ENCODE measurements around the gene ATP13A4. TPM values are rescaled to one million over a fixed set of nuclear protein-coding genes. Genes with fewer than 3 reads are reported as not detected.
"Not testable (repeated sequence)": the region's sequence is repeated elsewhere in the genome, so short reads cannot be mapped to it uniquely, and the experiment has no call there.

ATP13A4 gene
- total and polyA plus RNA-seq, 3 experiments from 2014 or later: 1.3 to 2.6 TPM; not detected in 1

DNA sequence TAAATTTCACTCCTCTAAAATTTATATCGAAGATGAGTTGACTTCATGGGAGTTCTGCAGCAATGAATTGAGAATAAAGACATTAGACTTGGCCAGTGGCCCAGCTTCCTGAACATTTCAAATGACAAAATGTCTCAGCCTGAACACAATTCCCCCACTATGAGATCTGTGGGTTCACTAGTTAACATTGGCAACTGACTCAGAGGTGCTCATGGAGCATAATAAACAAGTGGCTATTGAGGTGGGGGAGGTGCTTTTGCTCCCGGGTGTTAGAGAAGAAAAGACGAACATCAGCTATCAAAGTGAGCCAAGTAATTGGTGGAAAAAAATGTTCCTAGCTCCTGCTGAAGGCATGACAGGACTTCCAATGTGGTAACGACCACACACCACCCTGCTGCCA is 6.3 kb downstream of the ATP13A4 start:
- Histone ChIP-seq H3K27me3 (ENCODE audit: insufficient read depth, low read length, poor library complexity, severe bottlenecking) (no peaks in the 10 kb centered on the region), H3K4me3 (ENCODE audit: low read length) (no peak overlapping the region), H3K36me3 (ENCODE audit: insufficient read depth, low read length) (no peaks in the 10 kb centered on the region), H3K9me3 (ENCODE audit: low read length) (no peaks in the 10 kb centered on the region), H3K27ac (ENCODE audit: low read depth, low read length) (no peak overlapping the region), H3K4me1 (ENCODE audit: insufficient read depth, low read length) (no peaks in the 10 kb centered on the region)
- CTCF ChIA-PET: no interaction called here
- peaks cover 0 to 4% of the 10 kb centered on the region in 2 donors for H3K27me3 Mint-ChIP-seq
- no peaks in the 10 kb centered on the region for H3K4me1 Mint-ChIP-seq
- H3K4me3 Mint-ChIP-seq: no peak overlapping the region
- POLR2A ChIA-PET: no interaction called here
- H3K9me3 Mint-ChIP-seq: peaks cover 0 to 16% (median 9%) of the 10 kb centered on the region in 5 donors
- peaks cover 0 to 4% (median 1%) of the 10 kb centered on the region in 3 donors for H3K36me3 Mint-ChIP-seq
- no peak for DNase-seq
- peak overlapping the region in 1 of 8 donors; percentile 15 for H3K27ac Mint-ChIP-seq

DNA sequence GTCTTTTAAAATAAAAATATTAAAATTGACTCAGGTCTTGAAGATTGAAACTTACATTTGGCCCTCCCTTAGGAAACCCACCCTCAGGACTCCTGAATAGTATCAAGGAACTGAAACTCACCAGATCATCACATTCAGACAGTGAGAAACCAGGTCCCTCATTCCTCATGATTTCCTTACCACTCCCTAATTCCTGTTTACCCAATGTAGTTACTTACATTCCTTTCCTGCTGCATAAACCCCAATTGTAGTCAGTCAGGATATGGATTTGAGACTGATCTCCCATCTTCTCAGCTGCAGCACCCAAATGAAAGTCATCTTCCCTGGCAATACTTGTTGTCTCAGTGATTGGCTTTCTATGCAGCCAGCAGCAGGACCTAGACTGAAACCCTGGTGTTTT is 8.6 kb downstream of the ATP13A4 start:
- H3K27me3 Mint-ChIP-seq: peaks cover 0 to 3% of the 10 kb centered on the region in 2 donors
- peaks cover 0 to 4% (median 1%) of the 10 kb centered on the region in 3 donors for H3K36me3 Mint-ChIP-seq
- CTCF ChIA-PET: no interaction called here
- no peak overlapping the region for H3K27ac Mint-ChIP-seq
- Histone ChIP-seq H3K9me3 (ENCODE audit: low read length) (no peaks in the 10 kb centered on the region), H3K27me3 (ENCODE audit: insufficient read depth, low read length, poor library complexity, severe bottlenecking) (no peaks in the 10 kb centered on the region), H3K4me1 (ENCODE audit: insufficient read depth, low read length) (no peaks in the 10 kb centered on the region), H3K27ac (ENCODE audit: low read depth, low read length) (no peak overlapping the region), H3K4me3 (ENCODE audit: low read length) (no peak overlapping the region), H3K36me3 (ENCODE audit: insufficient read depth, low read length) (no peaks in the 10 kb centered on the region)
- POLR2A ChIA-PET: no interaction called here
- peaks cover 0 to 16% (median 9%) of the 10 kb centered on the region in 5 donors for H3K9me3 Mint-ChIP-seq
- no peak for DNase-seq
- no peak overlapping the region for H3K4me3 Mint-ChIP-seq
- no peaks in the 10 kb centered on the region for H3K4me1 Mint-ChIP-seq

DNA sequence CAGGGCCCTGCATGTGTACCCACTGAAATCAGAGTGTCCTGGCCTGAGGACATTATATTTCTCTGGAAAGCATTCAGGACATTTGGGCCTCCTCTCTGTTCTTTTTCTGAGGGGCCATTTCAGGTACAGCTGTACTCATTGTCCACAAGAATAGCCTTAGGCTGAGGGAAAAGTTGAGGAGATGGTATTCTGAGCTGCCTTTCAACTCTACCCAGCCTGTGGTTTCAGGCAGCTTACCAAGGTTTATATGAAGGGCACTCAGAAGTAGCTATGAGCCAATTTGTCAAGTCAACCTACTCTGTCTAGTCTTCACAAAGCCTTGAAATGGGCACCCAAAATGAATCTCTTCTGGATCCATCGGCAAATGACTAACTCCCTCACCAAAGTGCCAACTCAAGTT is 9.4 kb downstream of the ATP13A4 start:
- no peaks in the 10 kb centered on the region for H3K36me3 ChIP-seq (ENCODE audit: insufficient read depth, low read length)
- Mint-ChIP-seq H3K4me3 (no peak overlapping the region), H3K4me1 (no peaks in the 10 kb centered on the region), H3K27me3 (peaks cover 0 to 3% of the 10 kb centered on the region in 2 donors), H3K27ac (no peak overlapping the region), H3K36me3 (peaks cover 0 to 4% (median 1%) of the 10 kb centered on the region in 3 donors), H3K9me3 (peaks cover 0 to 16% (median 9%) of the 10 kb centered on the region in 5 donors)
- H3K4me3 ChIP-seq (ENCODE audit: low read length): no peak overlapping the region
- DNase-seq: no peak
- POLR2A ChIA-PET: no interaction called here
- H3K27me3 ChIP-seq (ENCODE audit: insufficient read depth, low read length, poor library complexity, severe bottlenecking): no peaks in the 10 kb centered on the region
- no peaks in the 10 kb centered on the region for H3K4me1 ChIP-seq (ENCODE audit: insufficient read depth, low read length)
- CTCF ChIA-PET: no interaction called here
- H3K9me3 ChIP-seq (ENCODE audit: low read length): no peaks in the 10 kb centered on the region
- no peak overlapping the region for H3K27ac ChIP-seq (ENCODE audit: low read depth, low read length)

- H3K4me1 Mint-ChIP-seq: no peaks in the 10 kb centered on the region
- no peak overlapping the region for H3K4me3 Mint-ChIP-seq
- Histone ChIP-seq H3K36me3 (ENCODE audit: insufficient read depth, low read length) (no peaks in the 10 kb centered on the region), H3K27me3 (ENCODE audit: insufficient read depth, low read length, poor library complexity, severe bottlenecking) (no peaks in the 10 kb centered on the region), H3K9me3 (ENCODE audit: low read length) (no peaks in the 10 kb centered on the region), H3K4me3 (ENCODE audit: low read length) (no peak overlapping the region), H3K4me1 (ENCODE audit: insufficient read depth, low read length) (no peaks in the 10 kb centered on the region), H3K27ac (ENCODE audit: low read depth, low read length) (no peak overlapping the region)
- peaks cover 0 to 16% (median 9%) of the 10 kb centered on the region in 5 donors for H3K9me3 Mint-ChIP-seq
- POLR2A ChIA-PET: no interaction called here
- H3K27me3 Mint-ChIP-seq: peaks cover 0 to 3% of the 10 kb centered on the region in 2 donors
- peaks cover 0 to 2% (median 1%) of the 10 kb centered on the region in 3 donors for H3K36me3 Mint-ChIP-seq
- no peak for DNase-seq
- CTCF ChIA-PET: no interaction called here
- no peak overlapping the region for H3K27ac Mint-ChIP-seq
Measured at GRCh38 chr3:193544289-193544688, 10.4 kb downstream of the ATP13A4 start.

DNA sequence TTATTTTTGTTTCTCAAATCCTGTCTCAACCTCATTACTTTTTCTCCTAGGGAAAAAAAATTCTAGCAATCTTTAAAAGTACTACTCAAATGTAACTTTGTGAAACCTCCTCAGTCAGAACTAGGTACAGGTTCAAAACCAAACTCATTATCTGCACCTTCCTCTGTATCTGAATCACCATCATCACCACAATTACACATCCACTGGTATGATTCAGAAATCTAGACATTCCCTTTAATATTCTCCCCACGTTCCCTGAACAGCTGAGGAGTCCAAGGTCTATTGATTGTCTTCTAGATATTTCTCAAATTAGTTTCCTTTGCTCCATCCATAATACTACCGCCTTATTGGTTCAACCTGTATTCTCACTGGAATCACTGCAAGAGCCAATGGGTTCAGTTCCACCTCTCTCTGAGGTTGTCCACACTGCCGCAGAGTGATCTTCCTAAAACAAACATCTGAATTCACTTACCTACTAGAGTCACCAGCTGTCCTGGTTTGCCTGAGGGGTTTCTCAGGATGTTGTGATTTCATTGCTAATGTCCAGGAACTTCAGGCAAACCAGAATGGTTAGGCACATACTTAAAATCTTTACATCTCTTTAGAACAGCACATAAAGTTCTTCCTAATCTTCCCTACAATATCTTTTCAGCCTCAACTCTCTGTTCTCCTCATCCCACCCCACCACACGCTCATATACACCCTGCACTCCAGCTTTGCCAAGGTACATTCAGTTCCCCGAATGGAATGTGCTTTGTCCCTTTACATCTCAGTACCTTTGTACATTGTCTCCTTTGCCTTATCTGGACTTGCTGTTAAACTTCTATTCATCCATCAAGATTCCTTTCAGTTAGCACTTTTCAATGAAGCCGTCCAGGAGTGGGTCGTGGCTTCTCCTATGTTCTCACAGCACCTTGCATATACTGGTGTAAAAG is 24.2 kb downstream of the ATP13A4 start:
- H3K9me3 ChIP-seq (ENCODE audit: low read length): no peaks in the 10 kb centered on the region
- no peak overlapping the region for H3K4me3 Mint-ChIP-seq
- H3K4me3 ChIP-seq (ENCODE audit: low read length): no peak overlapping the region
- H3K4me1 ChIP-seq (ENCODE audit: insufficient read depth, low read length): no peaks in the 10 kb centered on the region
- H3K36me3 Mint-ChIP-seq: no peaks in the 10 kb centered on the region
- no peaks in the 10 kb centered on the region for H3K9me3 Mint-ChIP-seq
- ChIA-PET POLR2A (no interaction called here), CTCF (no interaction called here)
- no peaks in the 10 kb centered on the region for H3K27me3 ChIP-seq (ENCODE audit: insufficient read depth, low read length, poor library complexity, severe bottlenecking)
- H3K36me3 ChIP-seq (ENCODE audit: insufficient read depth, low read length): no peaks in the 10 kb centered on the region
- no peak for DNase-seq
- H3K27me3 Mint-ChIP-seq: peaks cover 4 to 5% of the 10 kb centered on the region in 2 donors
- H3K4me1 Mint-ChIP-seq: no peaks in the 10 kb centered on the region
- no peak overlapping the region for H3K27ac ChIP-seq (ENCODE audit: low read depth, low read length)
- H3K27ac Mint-ChIP-seq: peak overlapping the region in 1 of 8 donors; percentile 28

- H3K4me1 ChIP-seq (ENCODE audit: insufficient read depth, low read length); H3K27ac ChIP-seq (ENCODE audit: low read depth, low read length); H3K36me3 Mint-ChIP-seq; H3K27me3 ChIP-seq (ENCODE audit: insufficient read depth, low read length, poor library complexity, severe bottlenecking); H3K4me3 Mint-ChIP-seq; DNase-seq; H3K36me3 ChIP-seq (ENCODE audit: insufficient read depth, low read length); POLR2A ChIA-PET; H3K4me1 Mint-ChIP-seq; CTCF ChIA-PET; H3K9me3 ChIP-seq (ENCODE audit: low read length); H3K27ac Mint-ChIP-seq; H3K9me3 Mint-ChIP-seq; H3K27me3 Mint-ChIP-seq; H3K4me3 ChIP-seq (ENCODE audit: low read length): not testable (repeated sequence)
Measured at GRCh38 chr3:193526085-193526484, 28.6 kb downstream of the ATP13A4 start.

DNA sequence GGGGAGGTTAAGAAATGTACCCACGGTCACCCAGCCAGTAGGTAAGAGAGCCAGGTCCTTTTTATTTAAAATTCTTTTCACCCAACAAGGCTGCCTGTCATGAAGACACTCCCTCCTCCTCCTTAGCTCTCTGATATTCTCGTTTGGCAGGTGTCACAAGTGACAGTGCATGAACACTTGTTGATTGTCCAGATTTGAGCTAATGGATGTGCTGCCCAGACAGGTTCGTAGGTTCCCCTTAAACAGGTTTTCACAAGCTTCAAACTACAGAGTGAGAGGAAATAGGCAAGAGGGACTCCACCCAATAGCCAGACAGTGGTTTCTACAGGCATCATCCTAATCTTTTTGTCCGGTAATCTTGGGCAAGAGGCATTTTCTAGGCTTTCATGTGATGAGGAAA is 32.2 kb downstream of the ATP13A4 start:
- no peaks in the 10 kb centered on the region for H3K9me3 ChIP-seq (ENCODE audit: low read length)
- Mint-ChIP-seq H3K27me3 (peaks cover 0 to 10% of the 10 kb centered on the region in 2 donors), H3K4me1 (no peaks in the 10 kb centered on the region)

GRCh38 chr3:193520738-193521137 is 34.0 kb downstream of the ATP13A4 start:
- POLR2A ChIA-PET: no interaction called here
- CTCF ChIA-PET: no interaction called here
- H3K9me3 ChIP-seq (ENCODE audit: low read length): no peaks in the 10 kb centered on the region
- Mint-ChIP-seq H3K36me3 (no peaks in the 10 kb centered on the region), H3K27ac (no peak overlapping the region), H3K9me3 (no peaks in the 10 kb centered on the region), H3K4me3 (no peak overlapping the region), H3K27me3 (peaks cover 0 to 7% of the 10 kb centered on the region in 2 donors), H3K4me1 (no peaks in the 10 kb centered on the region)
- H3K27ac ChIP-seq (ENCODE audit: low read depth, low read length): no peak overlapping the region
- no peaks in the 10 kb centered on the region for H3K27me3 ChIP-seq (ENCODE audit: insufficient read depth, low read length, poor library complexity, severe bottlenecking)
- no peak overlapping the region for H3K4me3 ChIP-seq (ENCODE audit: low read length)
- H3K36me3 ChIP-seq (ENCODE audit: insufficient read depth, low read length): no peaks in the 10 kb centered on the region
- no peaks in the 10 kb centered on the region for H3K4me1 ChIP-seq (ENCODE audit: insufficient read depth, low read length)
- no peak for DNase-seq

More for the DNA sequence above, 32.2 kb downstream of the ATP13A4 start:
- H3K36me3 Mint-ChIP-seq: no peaks in the 10 kb centered on the region
- H3K27ac Mint-ChIP-seq: no peak overlapping the region
- H3K4me3 ChIP-seq (ENCODE audit: low read length): no peak overlapping the region
- no peak overlapping the region for H3K4me3 Mint-ChIP-seq
- DNase-seq: no peak
- H3K27ac ChIP-seq (ENCODE audit: low read depth, low read length): no peak overlapping the region
- no peaks in the 10 kb centered on the region for H3K9me3 Mint-ChIP-seq
- no peaks in the 10 kb centered on the region for H3K4me1 ChIP-seq (ENCODE audit: insufficient read depth, low read length)
- ChIA-PET POLR2A (no interaction called here), CTCF (no interaction called here)
- no peaks in the 10 kb centered on the region for H3K27me3 ChIP-seq (ENCODE audit: insufficient read depth, low read length, poor library complexity, severe bottlenecking)
- H3K36me3 ChIP-seq (ENCODE audit: insufficient read depth, low read length): no peaks in the 10 kb centered on the region

Measured in CD8-positive, alpha-beta memory T cell (primary cell).